GM23338 (cell line): ENCODE results near the gene MAP3K15. TPM values are rescaled to one million over a fixed set of nuclear protein-coding genes. Genes with fewer than 3 reads are reported as not detected.

Source experiments
- ATAC-seq: fragments of 200-7000 bp; cut with Tn5 transposase; 3 replicates; pipeline ENCODE4 v1.9.1; 2020
- DNase-seq: peaks from one replicate; pipeline ENCODE4 v3.0.0-alpha.2; 2015; ENCODE audit warnings: low spot score
- H2AFZ ChIP-seq: fragments of 200-600 bp; sonication (generic); 2 replicates; pipeline ENCODE4 v1.8.0; 2016; ENCODE audit warnings: antibody characterized with exemption, mild to moderate bottlenecking, moderate library complexity
- H3F3A ChIP-seq: fragments of 200-600 bp; sonication (generic); replicated peaks from 2 replicates; pipeline ENCODE4 v1.8.0; 2017; ENCODE audit warnings: antibody characterized with exemption, mixed run types, low read depth
- H3K27ac ChIP-seq: fragments of 200-600 bp; sonication (generic); 2 replicates; pipeline ENCODE4 v1.6.1; 2016; ENCODE audit warnings: low read depth
- H3K27me3 ChIP-seq: fragments of 200-600 bp; sonication (generic); 2 replicates; pipeline ENCODE4 v1.8.0; 2016; ENCODE audit warnings: mild to moderate bottlenecking, mixed run types, moderate library complexity; ENCODE audit not compliant: insufficient read depth
- H3K36me3 ChIP-seq: fragments of 200-600 bp; sonication (generic); 2 replicates; pipeline ENCODE4 v1.8.0; 2016; ENCODE audit warnings: mild to moderate bottlenecking; ENCODE audit not compliant: insufficient read depth
- H3K4me1 ChIP-seq: fragments of 200-600 bp; sonication (generic); 2 replicates; pipeline ENCODE4 v1.8.0; 2016; ENCODE audit warnings: mild to moderate bottlenecking, moderate library complexity; ENCODE audit not compliant: insufficient read depth
- H3K4me2 ChIP-seq: fragments of 200-600 bp; sonication (generic); 2 replicates; pipeline ENCODE4 v1.7.1; 2017; ENCODE audit warnings: mixed run types
- H3K4me3 ChIP-seq: fragments of 200-600 bp; sonication (generic); 2 replicates; pipeline ENCODE4 v1.6.1; 2016; ENCODE audit warnings: mixed run types
- H3K79me2 ChIP-seq: fragments of 200-600 bp; sonication (generic); replicated peaks from 2 replicates; pipeline ENCODE4 v1.8.0; 2017; ENCODE audit warnings: mild to moderate bottlenecking; ENCODE audit not compliant: insufficient read depth
- H3K9me2 ChIP-seq: fragments of 200-600 bp; sonication (generic); 2 replicates; pipeline ENCODE4 v1.8.0; 2017; ENCODE audit not compliant: insufficient read depth
- H4K20me1 ChIP-seq: fragments of 200-600 bp; sonication (generic); replicated peaks from 2 replicates; pipeline ENCODE4 v1.8.0; 2017; ENCODE audit warnings: mild to moderate bottlenecking; ENCODE audit not compliant: insufficient read depth
- H3K27ac Mint-ChIP-seq: 2 replicates; pipeline ENCODE4 v1.8.0; 2020; ENCODE audit warnings: inconsistent platforms, mild to moderate bottlenecking, moderate library complexity, mixed read lengths
- H3K27me3 Mint-ChIP-seq: 3 replicates; pipeline ENCODE4 v1.8.0; 2022; ENCODE audit warnings: low read depth, mild to moderate bottlenecking, moderate library complexity, mixed read lengths, inconsistent platforms; ENCODE audit not compliant: insufficient read depth, poor library complexity
- H3K36me3 Mint-ChIP-seq: 3 replicates; pipeline ENCODE4 v1.8.0; 2021; ENCODE audit warnings: low read depth, mild to moderate bottlenecking, inconsistent platforms, moderate library complexity, mixed read lengths
- H3K4me1 Mint-ChIP-seq: 3 replicates; pipeline ENCODE4 v1.8.0; 2020; ENCODE audit warnings: mild to moderate bottlenecking, inconsistent platforms, mixed read lengths
- H3K4me3 Mint-ChIP-seq: 3 replicates; pipeline ENCODE4 v1.8.0; 2021; ENCODE audit warnings: moderate library complexity, mild to moderate bottlenecking, inconsistent platforms, mixed read lengths
- H3K9me3 Mint-ChIP-seq: 3 replicates; pipeline ENCODE4 v1.8.0; 2020; ENCODE audit warnings: moderate library complexity, mild to moderate bottlenecking, inconsistent platforms, mixed read lengths
- CREB1 ChIP-seq: fragments of 250-450 bp; sonication (Bioruptor Pico); IDR thresholded peaks from 2 replicates; pipeline ENCODE4 v1.5.0; 2020; ENCODE audit warnings: low read depth, mild to moderate bottlenecking, moderate library complexity
- EZH2 ChIP-seq: fragments of 200-600 bp; sonication (generic); IDR thresholded peaks from one replicate; pipeline ENCODE4 v1.8.0; 2017; ENCODE audit warnings: antibody characterized with exemption, mild to moderate bottlenecking, low read depth; ENCODE audit not compliant: unreplicated experiment
- EZH2phosphoT487 ChIP-seq: fragments of 200-600 bp; sonication (generic); IDR thresholded peaks from one replicate; pipeline ENCODE4 v1.8.1; 2018; ENCODE audit warnings: antibody characterized with exemption; ENCODE audit not compliant: unreplicated experiment
- JUNB ChIP-seq: IDR thresholded peaks from one replicate; pipeline ENCODE4 v1.6.1; 2016; ENCODE audit warnings: antibody characterized with exemption; ENCODE audit not compliant: unreplicated experiment
- NANOG ChIP-seq: IDR thresholded peaks from 2 replicates; pipeline ENCODE4 v1.6.1; 2016; ENCODE audit warnings: antibody characterized with exemption, borderline replicate concordance
- POLR2AphosphoS5 ChIP-seq: IDR thresholded peaks from 2 replicates; pipeline ENCODE4 v1.6.1; 2016; ENCODE audit warnings: antibody characterized with exemption, low read depth
- STAT1 ChIP-seq: IDR thresholded peaks from one replicate; pipeline ENCODE4 v1.6.1; 2016; ENCODE audit warnings: antibody characterized with exemption; ENCODE audit not compliant: unreplicated experiment
- ZNF114 ChIP-seq: fragments of 250-450 bp; sonication (Bioruptor Pico); IDR thresholded peaks from 2 replicates; pipeline ENCODE4 v1.5.0; 2020; ENCODE audit warnings: mild to moderate bottlenecking, moderate library complexity
- ZNF331 ChIP-seq: fragments of 250-450 bp; sonication (Bioruptor Pico); IDR thresholded peaks from 2 replicates; pipeline ENCODE4 v1.5.0; 2020; ENCODE audit warnings: low read depth, mild to moderate bottlenecking, moderate library complexity
- polyA plus RNA-seq: library from polyadenylated mRNA; unstranded; fragments of >200 nt; fragmentation: Nextera tagmentation; extraction: Ambion mirVana; gene quantifications from 2 replicates; pipeline ENCODE4 v1.2.1, GENCODE V29; 2016
- total RNA-seq: library from RNA; depleted of rRNA; stranded (reverse); fragments of >200 nt; shearing (Covaris generic); gene quantifications from 2 replicates; pipeline ENCODE4 v1.2.3, GENCODE V29; 2014
- TF ChIP-seq, protein P1 (sequence below): fragments of 250-450 bp; sonication (Bioruptor Pico); IDR thresholded peaks from 2 replicates; pipeline ENCODE4 v1.5.0; 2020; ENCODE audit warnings: mild to moderate bottlenecking, moderate library complexity
- TF ChIP-seq, protein P2 (sequence below): IDR thresholded peaks from 2 replicates; pipeline ENCODE4 v1.6.1; 2016; ENCODE audit warnings: antibody characterized with exemption
- TF ChIP-seq, protein P3 (sequence below): IDR thresholded peaks from one replicate; pipeline ENCODE4 v1.6.1; 2018; ENCODE audit warnings: antibody characterized with exemption; ENCODE audit not compliant: unreplicated experiment
- TF ChIP-seq, protein P4 (sequence below), 2 experiments: fragments of 200-600 bp in 1 of 2; sonication (generic) in 1 of 2; conservative IDR thresholded peaks; 2 replicates each; pipeline versions ENCODE4 v1.5.1 to v1.6.1; 2016 to 2017; ENCODE audit warnings: antibody characterized with exemption in 2 of 2, low read depth in 2 of 2, mild to moderate bottlenecking in 2 of 2, moderate library complexity in 1 of 2

MAP3K15 gene
- total and polyA plus RNA-seq, 2 experiments from 2014 or later, result 0.40 to 3.1 TPM

DNA sequence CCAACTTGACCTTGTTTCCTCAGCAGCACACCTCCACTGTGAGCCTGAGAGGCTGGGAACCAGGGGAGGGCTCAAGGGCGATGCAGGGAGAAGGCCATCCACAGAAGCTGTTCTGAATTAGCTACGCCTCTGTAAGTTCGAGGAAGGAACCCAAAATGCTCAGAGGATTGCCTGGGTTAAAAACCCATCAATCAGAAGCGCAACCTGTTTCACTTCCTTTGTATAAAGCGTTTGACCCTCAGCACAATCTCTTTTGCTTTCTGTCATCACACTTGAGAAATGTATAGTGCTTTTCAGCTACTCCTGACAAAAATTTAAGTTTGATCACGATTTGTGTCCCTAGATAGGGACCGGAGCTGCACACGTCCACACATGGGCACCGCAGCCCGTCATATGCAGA lies 48.0 kb upstream of the MAP3K15 start:
- TF ChIP-seq, protein P1, sequence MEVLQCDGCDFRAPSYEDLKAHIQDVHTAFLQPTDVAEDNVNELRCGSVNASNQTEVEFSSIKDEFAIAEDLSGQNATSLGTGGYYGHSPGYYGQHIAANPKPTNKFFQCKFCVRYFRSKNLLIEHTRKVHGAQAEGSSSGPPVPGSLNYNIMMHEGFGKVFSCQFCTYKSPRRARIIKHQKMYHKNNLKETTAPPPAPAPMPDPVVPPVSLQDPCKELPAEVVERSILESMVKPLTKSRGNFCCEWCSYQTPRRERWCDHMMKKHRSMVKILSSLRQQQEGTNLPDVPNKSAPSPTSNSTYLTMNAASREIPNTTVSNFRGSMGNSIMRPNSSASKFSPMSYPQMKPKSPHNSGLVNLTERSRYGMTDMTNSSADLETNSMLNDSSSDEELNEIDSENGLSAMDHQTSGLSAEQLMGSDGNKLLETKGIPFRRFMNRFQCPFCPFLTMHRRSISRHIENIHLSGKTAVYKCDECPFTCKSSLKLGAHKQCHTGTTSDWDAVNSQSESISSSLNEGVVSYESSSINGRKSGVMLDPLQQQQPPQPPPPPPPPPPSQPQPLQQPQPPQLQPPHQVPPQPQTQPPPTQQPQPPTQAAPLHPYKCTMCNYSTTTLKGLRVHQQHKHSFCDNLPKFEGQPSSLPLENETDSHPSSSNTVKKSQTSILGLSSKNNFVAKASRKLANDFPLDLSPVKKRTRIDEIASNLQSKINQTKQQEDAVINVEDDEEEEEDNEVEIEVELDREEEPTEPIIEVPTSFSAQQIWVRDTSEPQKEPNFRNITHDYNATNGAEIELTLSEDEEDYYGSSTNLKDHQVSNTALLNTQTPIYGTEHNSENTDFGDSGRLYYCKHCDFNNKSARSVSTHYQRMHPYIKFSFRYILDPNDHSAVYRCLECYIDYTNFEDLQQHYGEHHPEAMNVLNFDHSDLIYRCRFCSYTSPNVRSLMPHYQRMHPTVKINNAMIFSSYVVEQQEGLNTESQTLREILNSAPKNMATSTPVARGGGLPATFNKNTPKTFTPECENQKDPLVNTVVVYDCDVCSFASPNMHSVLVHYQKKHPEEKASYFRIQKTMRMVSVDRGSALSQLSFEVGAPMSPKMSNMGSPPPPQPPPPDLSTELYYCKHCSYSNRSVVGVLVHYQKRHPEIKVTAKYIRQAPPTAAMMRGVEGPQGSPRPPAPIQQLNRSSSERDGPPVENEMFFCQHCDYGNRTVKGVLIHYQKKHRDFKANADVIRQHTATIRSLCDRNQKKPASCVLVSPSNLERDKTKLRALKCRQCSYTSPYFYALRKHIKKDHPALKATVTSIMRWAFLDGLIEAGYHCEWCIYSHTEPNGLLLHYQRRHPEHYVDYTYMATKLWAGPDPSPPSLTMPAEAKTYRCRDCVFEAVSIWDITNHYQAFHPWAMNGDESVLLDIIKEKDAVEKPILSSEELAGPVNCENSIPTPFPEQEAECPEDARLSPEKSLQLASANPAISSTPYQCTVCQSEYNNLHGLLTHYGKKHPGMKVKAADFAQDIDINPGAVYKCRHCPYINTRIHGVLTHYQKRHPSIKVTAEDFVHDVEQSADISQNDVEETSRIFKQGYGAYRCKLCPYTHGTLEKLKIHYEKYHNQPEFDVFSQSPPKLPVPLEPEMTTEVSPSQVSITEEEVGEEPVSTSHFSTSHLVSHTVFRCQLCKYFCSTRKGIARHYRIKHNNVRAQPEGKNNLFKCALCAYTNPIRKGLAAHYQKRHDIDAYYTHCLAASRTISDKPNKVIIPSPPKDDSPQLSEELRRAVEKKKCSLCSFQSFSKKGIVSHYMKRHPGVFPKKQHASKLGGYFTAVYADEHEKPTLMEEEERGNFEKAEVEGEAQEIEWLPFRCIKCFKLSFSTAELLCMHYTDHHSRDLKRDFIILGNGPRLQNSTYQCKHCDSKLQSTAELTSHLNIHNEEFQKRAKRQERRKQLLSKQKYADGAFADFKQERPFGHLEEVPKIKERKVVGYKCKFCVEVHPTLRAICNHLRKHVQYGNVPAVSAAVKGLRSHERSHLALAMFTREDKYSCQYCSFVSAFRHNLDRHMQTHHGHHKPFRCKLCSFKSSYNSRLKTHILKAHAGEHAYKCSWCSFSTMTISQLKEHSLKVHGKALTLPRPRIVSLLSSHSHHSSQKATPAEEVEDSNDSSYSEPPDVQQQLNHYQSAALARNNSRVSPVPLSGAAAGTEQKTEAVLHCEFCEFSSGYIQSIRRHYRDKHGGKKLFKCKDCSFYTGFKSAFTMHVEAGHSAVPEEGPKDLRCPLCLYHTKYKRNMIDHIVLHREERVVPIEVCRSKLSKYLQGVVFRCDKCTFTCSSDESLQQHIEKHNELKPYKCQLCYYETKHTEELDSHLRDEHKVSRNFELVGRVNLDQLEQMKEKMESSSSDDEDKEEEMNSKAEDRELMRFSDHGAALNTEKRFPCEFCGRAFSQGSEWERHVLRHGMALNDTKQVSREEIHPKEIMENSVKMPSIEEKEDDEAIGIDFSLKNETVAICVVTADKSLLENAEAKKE (CRISPR knock-in tag), result no peak
- TF ChIP-seq NANOG (no peak), EZH2phosphoT487 (no peak), ZNF114 (CRISPR knock-in tag) (no peak), CREB1 (no peak), JUNB (no peak), EZH2 (no peak), STAT1 (no peak), ZNF331 (no peak), POLR2AphosphoS5 (no peak)
- TF ChIP-seq, protein P2, sequence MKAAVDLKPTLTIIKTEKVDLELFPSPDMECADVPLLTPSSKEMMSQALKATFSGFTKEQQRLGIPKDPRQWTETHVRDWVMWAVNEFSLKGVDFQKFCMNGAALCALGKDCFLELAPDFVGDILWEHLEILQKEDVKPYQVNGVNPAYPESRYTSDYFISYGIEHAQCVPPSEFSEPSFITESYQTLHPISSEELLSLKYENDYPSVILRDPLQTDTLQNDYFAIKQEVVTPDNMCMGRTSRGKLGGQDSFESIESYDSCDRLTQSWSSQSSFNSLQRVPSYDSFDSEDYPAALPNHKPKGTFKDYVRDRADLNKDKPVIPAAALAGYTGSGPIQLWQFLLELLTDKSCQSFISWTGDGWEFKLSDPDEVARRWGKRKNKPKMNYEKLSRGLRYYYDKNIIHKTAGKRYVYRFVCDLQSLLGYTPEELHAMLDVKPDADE, result no peak
- TF ChIP-seq, protein P3, sequence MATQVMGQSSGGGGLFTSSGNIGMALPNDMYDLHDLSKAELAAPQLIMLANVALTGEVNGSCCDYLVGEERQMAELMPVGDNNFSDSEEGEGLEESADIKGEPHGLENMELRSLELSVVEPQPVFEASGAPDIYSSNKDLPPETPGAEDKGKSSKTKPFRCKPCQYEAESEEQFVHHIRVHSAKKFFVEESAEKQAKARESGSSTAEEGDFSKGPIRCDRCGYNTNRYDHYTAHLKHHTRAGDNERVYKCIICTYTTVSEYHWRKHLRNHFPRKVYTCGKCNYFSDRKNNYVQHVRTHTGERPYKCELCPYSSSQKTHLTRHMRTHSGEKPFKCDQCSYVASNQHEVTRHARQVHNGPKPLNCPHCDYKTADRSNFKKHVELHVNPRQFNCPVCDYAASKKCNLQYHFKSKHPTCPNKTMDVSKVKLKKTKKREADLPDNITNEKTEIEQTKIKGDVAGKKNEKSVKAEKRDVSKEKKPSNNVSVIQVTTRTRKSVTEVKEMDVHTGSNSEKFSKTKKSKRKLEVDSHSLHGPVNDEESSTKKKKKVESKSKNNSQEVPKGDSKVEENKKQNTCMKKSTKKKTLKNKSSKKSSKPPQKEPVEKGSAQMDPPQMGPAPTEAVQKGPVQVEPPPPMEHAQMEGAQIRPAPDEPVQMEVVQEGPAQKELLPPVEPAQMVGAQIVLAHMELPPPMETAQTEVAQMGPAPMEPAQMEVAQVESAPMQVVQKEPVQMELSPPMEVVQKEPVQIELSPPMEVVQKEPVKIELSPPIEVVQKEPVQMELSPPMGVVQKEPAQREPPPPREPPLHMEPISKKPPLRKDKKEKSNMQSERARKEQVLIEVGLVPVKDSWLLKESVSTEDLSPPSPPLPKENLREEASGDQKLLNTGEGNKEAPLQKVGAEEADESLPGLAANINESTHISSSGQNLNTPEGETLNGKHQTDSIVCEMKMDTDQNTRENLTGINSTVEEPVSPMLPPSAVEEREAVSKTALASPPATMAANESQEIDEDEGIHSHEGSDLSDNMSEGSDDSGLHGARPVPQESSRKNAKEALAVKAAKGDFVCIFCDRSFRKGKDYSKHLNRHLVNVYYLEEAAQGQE, result no peak
- TF ChIP-seq, protein P4, sequence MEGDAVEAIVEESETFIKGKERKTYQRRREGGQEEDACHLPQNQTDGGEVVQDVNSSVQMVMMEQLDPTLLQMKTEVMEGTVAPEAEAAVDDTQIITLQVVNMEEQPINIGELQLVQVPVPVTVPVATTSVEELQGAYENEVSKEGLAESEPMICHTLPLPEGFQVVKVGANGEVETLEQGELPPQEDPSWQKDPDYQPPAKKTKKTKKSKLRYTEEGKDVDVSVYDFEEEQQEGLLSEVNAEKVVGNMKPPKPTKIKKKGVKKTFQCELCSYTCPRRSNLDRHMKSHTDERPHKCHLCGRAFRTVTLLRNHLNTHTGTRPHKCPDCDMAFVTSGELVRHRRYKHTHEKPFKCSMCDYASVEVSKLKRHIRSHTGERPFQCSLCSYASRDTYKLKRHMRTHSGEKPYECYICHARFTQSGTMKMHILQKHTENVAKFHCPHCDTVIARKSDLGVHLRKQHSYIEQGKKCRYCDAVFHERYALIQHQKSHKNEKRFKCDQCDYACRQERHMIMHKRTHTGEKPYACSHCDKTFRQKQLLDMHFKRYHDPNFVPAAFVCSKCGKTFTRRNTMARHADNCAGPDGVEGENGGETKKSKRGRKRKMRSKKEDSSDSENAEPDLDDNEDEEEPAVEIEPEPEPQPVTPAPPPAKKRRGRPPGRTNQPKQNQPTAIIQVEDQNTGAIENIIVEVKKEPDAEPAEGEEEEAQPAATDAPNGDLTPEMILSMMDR (conservative IDR thresholded peaks at IDR 0.05; ENCODE audit: low read depth in 2 of 2), result no peak
- peaks cover 7% of the 10 kb centered on the region; the same call in 1 of the 2 replicates for H3K4me1 ChIP-seq
- no peak overlapping the region for H3K4me2 ChIP-seq
- no peak overlapping the region for H3K4me3 ChIP-seq
- no peaks in the 10 kb centered on the region for H3K36me3 ChIP-seq
- Mint-ChIP-seq H3K4me1 (peaks cover 18% of the 10 kb centered on the region), H3K27me3 (peaks cover 3% of the 10 kb centered on the region), H3K27ac (no peak overlapping the region), H3K9me3 (no peaks in the 10 kb centered on the region), H3K4me3 (no peak overlapping the region), H3K36me3 (peaks cover 3% of the 10 kb centered on the region; the same call in 1 of the 3 replicates)
- DNase-seq (no peak), ATAC-seq (no peak)
- H4K20me1 ChIP-seq, result no peaks in the 10 kb centered on the region
- H3K9me2 ChIP-seq, result no peaks in the 10 kb centered on the region
- H3K27ac ChIP-seq, result no peak overlapping the region
- no peak overlapping the region for H2AFZ ChIP-seq
- H3F3A ChIP-seq, result no peaks in the 10 kb centered on the region
- no peaks in the 10 kb centered on the region for H3K79me2 ChIP-seq
- no peaks in the 10 kb centered on the region for H3K27me3 ChIP-seq
